ENCODE measurements around the gene NSMF.

The NSMF gene

GRCh38 chr9:137485343-137486140 is 26.4 kb upstream of the NSMF start:
- H3K4me3 Mint-ChIP-seq, result no peak overlapping the region
- H3K27ac Mint-ChIP-seq, result no peak overlapping the region
- H3K4me1 Mint-ChIP-seq (ENCODE audit: low read depth), result peaks cover 16% of the 10 kb centered on the region
- H3K9me3 Mint-ChIP-seq, result no peaks in the 10 kb centered on the region
- H3K27me3 Mint-ChIP-seq, result no peaks in the 10 kb centered on the region
- no peaks in the 10 kb centered on the region for H3K36me3 Mint-ChIP-seq (ENCODE audit: low read depth)

- Mint-ChIP-seq H3K27me3 (no peaks in the 10 kb centered on the region), H3K4me1 (ENCODE audit: low read depth) (peaks cover 16% of the 10 kb centered on the region), H3K27ac (no peak overlapping the region), H3K4me3 (no peak overlapping the region), H3K9me3 (no peaks in the 10 kb centered on the region), H3K36me3 (ENCODE audit: low read depth) (no peaks in the 10 kb centered on the region)
Measured at GRCh38 chr9:137484551-137485315, 25.6 kb upstream of the NSMF start.

DNA sequence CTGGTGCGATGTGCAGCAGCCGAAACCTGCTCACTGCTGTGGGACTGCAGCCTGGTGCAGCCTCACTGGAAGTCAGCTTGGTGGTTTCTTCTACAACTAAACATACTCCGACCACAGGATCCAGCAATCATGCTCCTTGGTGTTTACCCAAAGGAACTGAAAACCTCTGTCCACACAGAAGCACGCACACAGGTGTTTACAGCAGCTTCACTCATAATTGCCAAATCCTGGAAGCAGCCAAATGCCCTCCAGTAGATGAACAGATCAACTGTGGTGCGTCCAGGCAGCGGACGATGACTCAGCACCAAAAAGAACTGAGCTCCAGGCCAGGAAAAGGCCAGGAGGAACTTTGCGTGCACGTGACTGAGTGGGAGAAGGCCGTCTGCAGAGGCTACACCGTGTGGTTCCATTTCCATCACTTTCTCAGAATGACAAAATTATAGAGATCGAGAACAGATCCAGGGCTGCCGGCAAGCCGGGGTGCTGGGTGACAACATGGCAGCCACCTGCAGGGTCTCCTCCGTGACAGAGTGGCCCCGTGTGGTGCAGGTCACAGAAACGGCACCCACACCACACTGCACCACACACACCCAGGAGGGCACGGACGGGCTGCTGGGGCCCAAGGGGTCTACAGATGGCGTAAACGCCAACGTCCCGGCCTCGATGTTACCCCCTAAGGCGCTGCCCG is 23.1 kb upstream of the NSMF start:
- peaks cover 16% of the 10 kb centered on the region for H3K4me1 Mint-ChIP-seq (ENCODE audit: low read depth)
- H3K27me3 Mint-ChIP-seq, result no peaks in the 10 kb centered on the region
- H3K27ac Mint-ChIP-seq, result no peak overlapping the region
- no peaks in the 10 kb centered on the region for H3K9me3 Mint-ChIP-seq
- no peaks in the 10 kb centered on the region for H3K36me3 Mint-ChIP-seq (ENCODE audit: low read depth)
- no peak overlapping the region for H3K4me3 Mint-ChIP-seq

GRCh38 chr9:137480686-137481683 is 21.9 kb upstream of the NSMF start:
- peaks cover 1% of the 10 kb centered on the region for H3K36me3 Mint-ChIP-seq (ENCODE audit: low read depth)
- no peak overlapping the region for H3K4me3 Mint-ChIP-seq
- no peak overlapping the region for H3K27ac Mint-ChIP-seq
- no peaks in the 10 kb centered on the region for H3K27me3 Mint-ChIP-seq
- H3K4me1 Mint-ChIP-seq (ENCODE audit: low read depth), result peaks cover 16% of the 10 kb centered on the region
- peaks cover 4% of the 10 kb centered on the region for H3K9me3 Mint-ChIP-seq

DNA sequence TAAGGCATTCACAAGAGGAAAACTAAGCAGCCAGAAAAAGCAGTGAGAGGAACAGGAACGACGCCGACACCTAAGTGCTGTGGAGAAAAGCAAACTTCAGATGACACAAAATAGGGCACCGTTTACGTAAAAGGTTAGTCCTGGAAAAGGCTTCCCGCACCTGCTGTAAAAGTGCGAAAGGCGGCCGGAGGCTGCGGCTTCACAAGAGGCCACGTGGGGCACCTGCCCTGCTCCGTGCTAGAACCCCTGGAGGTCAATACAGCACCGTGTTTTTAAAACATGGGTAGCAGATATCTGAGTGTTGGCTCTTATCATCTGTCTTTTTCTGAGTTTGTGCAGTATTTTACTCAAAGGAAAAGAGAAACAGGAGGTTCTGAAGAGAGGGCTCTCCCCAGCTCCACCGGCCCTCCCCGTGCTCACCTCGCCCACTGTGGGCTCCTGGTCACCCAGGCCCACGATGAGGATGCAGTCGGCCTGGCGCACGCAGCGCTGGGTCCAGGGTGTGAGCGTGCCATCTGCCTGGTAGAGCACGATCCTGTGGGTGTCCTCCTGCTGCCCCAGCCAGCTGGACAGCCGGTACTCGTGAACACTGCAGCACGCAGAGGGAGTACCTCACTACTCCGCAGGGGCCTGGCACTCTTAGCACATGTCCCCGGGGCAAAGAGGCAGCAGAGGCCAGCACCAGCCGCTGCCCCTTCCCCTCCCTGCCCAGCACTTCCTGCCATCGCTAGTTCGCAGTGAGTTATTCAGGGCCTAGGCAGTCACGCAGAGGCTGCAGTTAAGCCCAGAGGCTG is 21.0 kb upstream of the NSMF start:
- H3K27me3 Mint-ChIP-seq, result no peaks in the 10 kb centered on the region
- peaks cover 16% of the 10 kb centered on the region for H3K4me1 Mint-ChIP-seq (ENCODE audit: low read depth)
- H3K36me3 Mint-ChIP-seq (ENCODE audit: low read depth), result peaks cover 6% of the 10 kb centered on the region
- H3K9me3 Mint-ChIP-seq, result peaks cover 8% of the 10 kb centered on the region
- no peak overlapping the region for H3K27ac Mint-ChIP-seq
- H3K4me3 Mint-ChIP-seq, result no peak overlapping the region

GRCh38 chr9:137478962-137479861 is 20.1 kb upstream of the NSMF start:
- Mint-ChIP-seq H3K4me1 (ENCODE audit: low read depth) (peaks cover 16% of the 10 kb centered on the region), H3K36me3 (ENCODE audit: low read depth) (peaks cover 9% of the 10 kb centered on the region), H3K27ac (no peak overlapping the region), H3K27me3 (no peaks in the 10 kb centered on the region), H3K4me3 (no peak overlapping the region), H3K9me3 (peaks cover 12% of the 10 kb centered on the region)

DNA sequence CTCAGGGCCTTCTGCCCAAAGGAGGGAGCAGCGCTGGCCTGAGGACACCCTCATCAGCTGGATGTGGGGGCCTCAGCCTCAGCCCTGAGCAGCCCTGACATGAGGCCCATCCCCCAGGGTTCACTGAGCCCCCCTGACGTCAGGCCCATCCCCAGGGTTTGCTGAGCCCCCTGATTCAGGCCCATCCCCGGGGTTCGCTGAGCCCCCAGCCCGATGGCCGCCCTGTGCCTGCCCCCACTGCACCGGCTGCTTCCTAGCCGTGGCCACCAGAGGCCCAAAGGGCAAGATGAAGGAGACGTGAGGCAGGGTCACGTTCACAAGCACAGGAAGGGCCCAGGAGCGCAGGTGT is 19.5 kb upstream of the NSMF start:
- H3K4me3 Mint-ChIP-seq, result no peak overlapping the region
- no peak overlapping the region for H3K27ac Mint-ChIP-seq
- peaks cover 14% of the 10 kb centered on the region for H3K9me3 Mint-ChIP-seq
- no peaks in the 10 kb centered on the region for H3K27me3 Mint-ChIP-seq
- peaks cover 10% of the 10 kb centered on the region for H3K36me3 Mint-ChIP-seq (ENCODE audit: low read depth)
- H3K4me1 Mint-ChIP-seq (ENCODE audit: low read depth), result peaks cover 16% of the 10 kb centered on the region

- H3K27ac Mint-ChIP-seq, result no peak overlapping the region
- no peaks in the 10 kb centered on the region for H3K27me3 Mint-ChIP-seq
Measured at GRCh38 chr9:137477778-137478612, 18.9 kb upstream of the NSMF start.

GRCh38 chr9:137476856-137477255 is 17.7 kb upstream of the NSMF start:
- H3K4me3 Mint-ChIP-seq, result no peak overlapping the region
- H3K4me1 Mint-ChIP-seq (ENCODE audit: low read depth), result peaks cover 6% of the 10 kb centered on the region
- no peaks in the 10 kb centered on the region for H3K27me3 Mint-ChIP-seq
- peaks cover 21% of the 10 kb centered on the region for H3K9me3 Mint-ChIP-seq
- H3K27ac Mint-ChIP-seq, result no peak overlapping the region
- peaks cover 10% of the 10 kb centered on the region for H3K36me3 Mint-ChIP-seq (ENCODE audit: low read depth)

More at GRCh38 chr9:137477778-137478612, 18.9 kb upstream of the NSMF start:
- Mint-ChIP-seq H3K36me3 (ENCODE audit: low read depth) (peaks cover 10% of the 10 kb centered on the region), H3K4me3 (no peak overlapping the region), H3K9me3 (peaks cover 18% of the 10 kb centered on the region), H3K4me1 (ENCODE audit: low read depth) (peaks cover 16% of the 10 kb centered on the region)

DNA sequence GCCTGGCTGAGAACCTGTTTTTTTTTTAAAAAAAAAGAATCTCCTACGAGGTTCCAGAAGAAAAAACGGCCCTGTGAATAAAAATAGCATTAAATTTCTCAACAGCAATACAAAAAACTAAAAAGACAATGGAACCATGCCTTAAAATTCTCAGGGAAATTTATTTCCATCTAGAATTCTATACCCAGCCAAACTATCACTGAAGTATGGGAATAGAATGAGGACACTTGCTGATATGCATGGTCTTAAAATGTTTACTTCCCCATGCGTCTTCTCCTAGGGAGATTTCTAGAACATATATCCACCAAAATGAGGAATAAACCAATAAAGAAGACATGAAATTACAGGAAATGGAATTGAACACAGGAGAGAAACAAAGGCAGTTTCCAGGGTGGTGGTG is 16.5 kb upstream of the NSMF start:
- Mint-ChIP-seq H3K4me3 (no peak overlapping the region), H3K27me3 (no peaks in the 10 kb centered on the region), H3K9me3 (peaks cover 21% of the 10 kb centered on the region), H3K36me3 (ENCODE audit: low read depth) (peaks cover 10% of the 10 kb centered on the region), H3K4me1 (ENCODE audit: low read depth) (peaks cover 3% of the 10 kb centered on the region), H3K27ac (no peak overlapping the region)

GRCh38 chr9:137474271-137474670 is 15.1 kb upstream of the NSMF start:
- Mint-ChIP-seq H3K4me1 (ENCODE audit: low read depth) (peaks cover 7% of the 10 kb centered on the region), H3K27ac (no peak overlapping the region), H3K4me3 (no peak overlapping the region)

GRCh38 chr9:137470785-137471184 is 11.7 kb upstream of the NSMF start:
- peaks cover 9% of the 10 kb centered on the region for H3K27me3 Mint-ChIP-seq
- peaks cover 7% of the 10 kb centered on the region for H3K36me3 Mint-ChIP-seq (ENCODE audit: low read depth)
- H3K9me3 Mint-ChIP-seq, result peaks cover 15% of the 10 kb centered on the region
- peaks cover 7% of the 10 kb centered on the region for H3K4me1 Mint-ChIP-seq (ENCODE audit: low read depth)
- H3K4me3 Mint-ChIP-seq, result peak overlapping the region; percentile 8
- H3K27ac Mint-ChIP-seq, result no peak overlapping the region

More at GRCh38 chr9:137474271-137474670, 15.1 kb upstream of the NSMF start:
- Mint-ChIP-seq H3K9me3 (peaks cover 21% of the 10 kb centered on the region), H3K27me3 (peaks cover 5% of the 10 kb centered on the region), H3K36me3 (ENCODE audit: low read depth) (peaks cover 10% of the 10 kb centered on the region)
